ENCODE measurements around the gene GNE.

The GNE gene

DNA sequence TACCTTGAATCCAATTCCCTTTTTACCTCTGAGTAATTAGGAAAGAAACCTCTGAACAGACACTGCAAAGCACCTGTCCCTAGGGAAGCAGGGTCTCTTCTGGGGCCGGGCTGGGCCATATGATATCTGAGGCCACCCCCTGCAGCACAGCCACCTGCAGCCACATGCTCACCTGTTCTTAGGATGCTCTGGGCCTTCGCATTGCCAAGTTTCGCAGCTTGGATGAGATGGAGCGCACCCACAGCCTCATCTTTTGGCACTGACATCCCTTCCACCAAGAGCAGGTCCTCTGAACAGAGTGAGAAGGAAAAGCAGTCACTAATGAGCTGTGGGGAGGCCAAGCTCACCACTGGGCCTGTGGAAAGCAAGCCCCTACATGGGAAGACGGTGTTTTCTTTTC, 40.2 kb downstream of the GNE start:
- DNase-seq (ENCODE audit: low read depth, low spot score), result no peak
- no peak overlapping the region for H3K4me3 ChIP-seq (ENCODE audit: low read depth, low read length)
- POLR2A ChIA-PET, result interaction anchor here (1.3 kb wide), 1 partner anchor 11 kb away, joined by 4 read pairs; no protein-coding TSS in a partner anchor
- CTCF ChIA-PET, result no interaction called here
- TF ChIP-seq, protein P1, sequence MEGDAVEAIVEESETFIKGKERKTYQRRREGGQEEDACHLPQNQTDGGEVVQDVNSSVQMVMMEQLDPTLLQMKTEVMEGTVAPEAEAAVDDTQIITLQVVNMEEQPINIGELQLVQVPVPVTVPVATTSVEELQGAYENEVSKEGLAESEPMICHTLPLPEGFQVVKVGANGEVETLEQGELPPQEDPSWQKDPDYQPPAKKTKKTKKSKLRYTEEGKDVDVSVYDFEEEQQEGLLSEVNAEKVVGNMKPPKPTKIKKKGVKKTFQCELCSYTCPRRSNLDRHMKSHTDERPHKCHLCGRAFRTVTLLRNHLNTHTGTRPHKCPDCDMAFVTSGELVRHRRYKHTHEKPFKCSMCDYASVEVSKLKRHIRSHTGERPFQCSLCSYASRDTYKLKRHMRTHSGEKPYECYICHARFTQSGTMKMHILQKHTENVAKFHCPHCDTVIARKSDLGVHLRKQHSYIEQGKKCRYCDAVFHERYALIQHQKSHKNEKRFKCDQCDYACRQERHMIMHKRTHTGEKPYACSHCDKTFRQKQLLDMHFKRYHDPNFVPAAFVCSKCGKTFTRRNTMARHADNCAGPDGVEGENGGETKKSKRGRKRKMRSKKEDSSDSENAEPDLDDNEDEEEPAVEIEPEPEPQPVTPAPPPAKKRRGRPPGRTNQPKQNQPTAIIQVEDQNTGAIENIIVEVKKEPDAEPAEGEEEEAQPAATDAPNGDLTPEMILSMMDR (IDR thresholded peaks at IDR 0.05; ENCODE audit: insufficient read depth, low read length, missing control alignments), result no peak

DNA sequence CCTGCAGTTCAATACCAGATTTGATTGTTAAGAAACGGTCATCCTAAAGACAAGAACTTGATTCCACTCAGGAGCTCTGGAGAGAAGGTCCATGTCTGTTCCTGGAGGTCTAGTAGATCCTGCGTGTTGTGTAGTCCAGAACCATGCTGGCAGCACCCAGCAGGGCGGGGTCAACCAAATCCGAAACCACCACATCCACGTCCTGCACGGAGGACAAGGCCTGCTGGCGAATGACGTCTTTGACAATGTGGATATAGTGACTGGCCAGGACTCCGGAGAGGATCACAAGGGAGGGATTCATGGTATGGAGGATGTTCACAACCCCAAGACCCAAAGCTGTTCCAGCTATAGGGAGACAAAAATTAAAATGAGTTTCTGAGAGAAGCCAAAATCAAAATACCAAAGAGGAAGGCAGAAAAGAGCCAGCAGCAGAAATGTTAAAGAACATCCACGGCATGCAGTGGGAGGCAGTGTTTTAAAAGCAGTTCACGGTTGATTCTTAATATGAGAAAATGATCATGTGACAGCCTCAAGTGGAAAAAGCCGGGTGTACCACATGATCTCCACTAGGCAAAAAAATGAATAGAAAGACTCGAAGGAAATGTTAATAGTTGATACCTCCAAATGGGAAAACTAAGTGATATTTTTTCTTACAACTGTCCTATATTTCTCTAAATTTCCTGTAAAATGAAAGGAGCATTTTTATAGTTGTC, 40.8 kb downstream of the GNE start:
- no peak for DNase-seq (ENCODE audit: low read depth, low spot score)
- H3K4me3 ChIP-seq (ENCODE audit: low read depth, low read length), result no peak overlapping the region
- ChIA-PET CTCF (no interaction called here), POLR2A (interaction anchor here (1.3 kb wide), 2 partner anchors 10 to 24 kb away, joined by 4 read pairs; no protein-coding TSS in a partner anchor)
- TF ChIP-seq, protein P1 (IDR thresholded peaks at IDR 0.05; ENCODE audit: insufficient read depth, low read length, missing control alignments), result no peak

DNA sequence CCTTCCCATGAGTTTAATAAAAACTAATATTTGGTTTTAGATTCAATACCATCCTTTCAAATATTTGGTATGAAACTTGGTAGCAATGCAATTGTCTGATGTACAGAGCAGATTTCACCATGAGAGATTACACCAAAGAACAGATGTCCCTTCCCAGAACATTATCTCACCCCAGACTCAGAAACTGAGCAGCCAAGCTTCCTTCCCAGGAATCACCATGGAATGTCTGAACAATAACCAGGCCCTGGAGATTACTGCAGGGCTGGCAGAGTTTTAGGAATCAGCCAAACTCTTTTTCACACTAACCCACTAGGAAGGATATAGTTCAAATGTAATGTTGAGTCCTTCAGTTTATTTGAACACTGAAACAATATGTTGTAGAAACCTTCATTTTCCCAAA, 43.7 kb downstream of the GNE start:
- ChIA-PET POLR2A (no interaction called here), CTCF (interaction anchor here (1.0 to 2.5 kb wide), 2 partner anchors 21 to 115 kb away, joined by 3 to 11 read pairs; no protein-coding TSS in a partner anchor)
- TF ChIP-seq, protein P1 (IDR thresholded peaks at IDR 0.05; ENCODE audit: insufficient read depth, low read length, missing control alignments), result no peak
- no peak overlapping the region for H3K4me3 ChIP-seq (ENCODE audit: low read depth, low read length)
- no peak for DNase-seq (ENCODE audit: low read depth, low spot score)

DNA sequence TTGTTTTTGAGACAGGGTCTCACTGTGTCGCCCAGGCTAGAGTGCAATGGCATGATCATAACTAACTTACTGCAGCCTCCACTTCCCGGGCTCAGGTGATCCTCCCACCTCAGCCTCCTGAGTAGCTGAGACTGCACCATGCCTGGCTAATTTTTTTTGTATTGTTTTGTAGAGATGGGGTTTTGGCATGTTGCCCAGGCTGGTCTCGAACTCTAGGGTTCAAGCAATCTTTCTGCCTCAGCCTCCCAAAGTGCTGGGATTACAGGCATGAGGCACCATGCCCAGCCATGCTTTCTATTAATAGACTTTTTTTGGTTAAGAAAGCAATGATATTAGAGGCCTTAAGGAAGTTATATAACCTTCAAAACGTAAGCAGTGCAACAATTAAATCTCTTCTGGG, 44.3 kb downstream of the GNE start:
- ChIA-PET CTCF (interaction anchor here (1.0 to 2.5 kb wide), 4 partner anchors 21 to 115 kb away, joined by 3 to 11 read pairs (median 6); partner anchors contain the start of gene CLTA), POLR2A (no interaction called here)
- no peak for DNase-seq (ENCODE audit: low read depth, low spot score)
- TF ChIP-seq, protein P1 (IDR thresholded peaks at IDR 0.05; ENCODE audit: insufficient read depth, low read length, missing control alignments), result no peak
- H3K4me3 ChIP-seq (ENCODE audit: low read depth, low read length), result no peak overlapping the region

DNA sequence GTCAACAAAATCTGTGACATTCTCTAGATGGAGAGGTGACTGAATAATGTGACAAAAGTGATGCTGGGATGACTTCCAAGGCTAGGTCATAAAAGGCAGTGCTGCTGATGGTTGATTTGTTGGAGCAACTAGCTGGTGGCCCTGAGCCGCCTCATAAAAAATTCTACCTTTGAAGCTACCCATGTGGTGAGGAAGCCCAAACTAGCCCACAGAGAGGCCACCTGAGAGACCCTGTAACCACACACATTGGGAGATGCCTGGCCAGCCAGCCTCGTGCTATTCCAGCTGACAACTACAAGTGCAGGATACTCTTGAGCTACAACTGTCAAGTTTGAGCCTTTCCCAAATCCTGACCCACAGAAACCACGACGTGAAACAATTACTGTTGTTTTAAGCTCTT, 44.9 kb downstream of the GNE start:
- no peak overlapping the region for H3K4me3 ChIP-seq (ENCODE audit: low read depth, low read length)
- no peak for DNase-seq (ENCODE audit: low read depth, low spot score)
- POLR2A ChIA-PET, result no interaction called here
- CTCF ChIA-PET, result interaction anchor here (0.9 to 1.8 kb wide), 7 partner anchors 10 to 423 kb away, joined by 3 to 7 read pairs (median 3); partner anchors contain the start of gene CLTA
- TF ChIP-seq, protein P1 (IDR thresholded peaks at IDR 0.05; ENCODE audit: insufficient read depth, low read length, missing control alignments), result no peak

DNA sequence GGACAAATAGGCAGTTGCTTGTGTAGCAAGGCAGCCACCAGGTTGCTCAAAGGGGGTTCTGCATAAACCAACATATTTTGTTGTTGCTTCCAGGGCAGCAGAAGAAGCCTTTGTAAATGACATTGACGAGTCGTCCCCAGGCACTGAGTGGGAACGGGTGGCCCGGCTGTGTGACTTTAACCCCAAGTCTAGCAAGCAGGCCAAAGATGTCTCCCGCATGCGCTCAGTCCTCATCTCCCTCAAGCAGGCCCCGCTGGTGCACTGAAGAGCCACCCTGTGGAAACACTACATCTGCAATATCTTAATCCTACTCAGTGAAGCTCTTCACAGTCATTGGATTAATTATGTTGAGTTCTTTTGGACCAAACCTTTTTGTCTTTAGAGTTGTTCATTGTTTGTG, 46.7 kb downstream of the GNE start:
- H3K4me3 ChIP-seq (ENCODE audit: low read depth, low read length), result no peak overlapping the region
- DNase-seq (ENCODE audit: low read depth, low spot score), result no peak
- ChIA-PET POLR2A (no interaction called here), CTCF (interaction anchor here (1.6 kb wide), 1 partner anchor 11 kb away, joined by 4 read pairs; no protein-coding TSS in a partner anchor)
- TF ChIP-seq, protein P1 (IDR thresholded peaks at IDR 0.05; ENCODE audit: insufficient read depth, low read length, missing control alignments), result no peak
